Sigmoid colon (tissue), 3 donors: Measurements from ENCODE around the gene ATPAF1.

ENCODE experiments used
- POLR2A ChIP-seq, 2 donors: fragments of 450-650 bp; IDR thresholded peaks; one replicate each; pipeline ENCODE4 v1.6.1; 2016; ENCODE audit warnings: antibody characterized with exemption in 2 of 2, mild to moderate bottlenecking in 2 of 2, moderate library complexity in 2 of 2
- TF ChIP-seq, protein P1 (sequence below), 4 experiments: fragments of 450-650 bp in 3 of 4; fragments of 200-600 bp in 1 of 4; IDR thresholded peaks; one replicate each; pipeline ENCODE4 v1.5.1; 2016 to 2019; ENCODE audit warnings: antibody characterized with exemption in 4 of 4, mild to moderate bottlenecking in 3 of 4, moderate library complexity in 2 of 4

DNA sequence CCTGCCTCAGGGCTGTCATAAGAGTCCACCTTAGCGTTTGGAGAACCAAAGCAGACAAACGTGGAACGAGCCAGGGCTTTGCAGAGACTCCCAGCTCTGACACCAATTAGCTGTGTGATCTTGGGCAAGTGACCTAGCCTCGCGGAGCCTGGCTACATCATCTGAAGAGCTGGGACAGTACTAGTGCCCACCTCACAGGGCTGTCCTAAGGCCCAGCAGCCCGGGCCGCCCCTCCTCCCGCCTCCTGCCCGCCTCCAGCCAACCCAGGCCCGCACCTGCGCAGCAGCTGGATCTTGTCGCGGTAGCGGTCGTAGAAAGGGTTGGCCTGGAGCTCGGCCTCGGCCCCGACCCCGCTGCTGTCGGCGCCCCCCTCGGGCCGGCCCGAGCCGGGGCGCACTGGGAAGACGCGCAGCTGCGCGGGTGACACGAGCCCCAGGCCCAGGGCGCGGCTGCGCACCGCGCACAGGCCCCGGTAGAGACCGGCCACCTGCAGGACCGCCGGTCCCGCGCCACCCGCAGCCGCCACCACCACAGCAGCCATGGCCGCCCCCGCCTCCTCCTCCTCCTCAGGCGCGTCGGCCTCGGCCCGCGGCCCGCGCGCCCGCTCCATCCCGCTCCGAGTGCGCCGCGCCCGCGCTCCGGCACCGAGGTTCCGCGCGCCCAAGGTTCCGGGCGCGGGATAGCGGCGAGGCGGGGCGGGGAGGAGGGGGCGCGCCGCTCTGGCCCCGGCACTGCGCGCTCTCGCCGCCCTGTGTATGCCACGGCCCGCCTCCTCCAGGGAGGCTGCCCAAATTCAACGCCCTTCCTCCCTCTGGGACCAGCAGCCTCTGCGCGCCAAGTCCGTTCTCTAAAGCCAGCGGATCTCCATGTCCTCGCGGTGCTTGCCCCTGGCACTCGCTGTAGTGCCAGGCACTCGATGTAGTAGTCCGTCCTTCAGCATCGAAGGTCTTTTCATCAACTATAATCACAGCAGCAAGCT, at the start of gene ATPAF1:
- TF ChIP-seq, protein P1, sequence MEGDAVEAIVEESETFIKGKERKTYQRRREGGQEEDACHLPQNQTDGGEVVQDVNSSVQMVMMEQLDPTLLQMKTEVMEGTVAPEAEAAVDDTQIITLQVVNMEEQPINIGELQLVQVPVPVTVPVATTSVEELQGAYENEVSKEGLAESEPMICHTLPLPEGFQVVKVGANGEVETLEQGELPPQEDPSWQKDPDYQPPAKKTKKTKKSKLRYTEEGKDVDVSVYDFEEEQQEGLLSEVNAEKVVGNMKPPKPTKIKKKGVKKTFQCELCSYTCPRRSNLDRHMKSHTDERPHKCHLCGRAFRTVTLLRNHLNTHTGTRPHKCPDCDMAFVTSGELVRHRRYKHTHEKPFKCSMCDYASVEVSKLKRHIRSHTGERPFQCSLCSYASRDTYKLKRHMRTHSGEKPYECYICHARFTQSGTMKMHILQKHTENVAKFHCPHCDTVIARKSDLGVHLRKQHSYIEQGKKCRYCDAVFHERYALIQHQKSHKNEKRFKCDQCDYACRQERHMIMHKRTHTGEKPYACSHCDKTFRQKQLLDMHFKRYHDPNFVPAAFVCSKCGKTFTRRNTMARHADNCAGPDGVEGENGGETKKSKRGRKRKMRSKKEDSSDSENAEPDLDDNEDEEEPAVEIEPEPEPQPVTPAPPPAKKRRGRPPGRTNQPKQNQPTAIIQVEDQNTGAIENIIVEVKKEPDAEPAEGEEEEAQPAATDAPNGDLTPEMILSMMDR (IDR thresholded peaks at IDR 0.05) = no peak
- no peak for TF ChIP-seq POLR2A (IDR thresholded peaks at IDR 0.05)
